Cardiac fibroblast (primary cell): Measurements from ENCODE around the gene SNX12.
A peak's percentile ranks its signal among the peaks of the same experiment; 100 is the strongest.

Experiments used
- DNase-seq, 2 donors: peaks; one replicate each; pipeline versions ENCODE4 v3.0.0 to v3.0.0-alpha.2; 2010; ENCODE audit warnings: low read depth in 2 of 2
- H3K4me3 ChIP-seq, 2 donors: replicated peaks in 1 of 2; 1 replicate in 1 of 2; 2 replicates in 1 of 2; pipeline ENCODE4 v1.5.1; 2011; ENCODE audit warnings: low read depth in 2 of 2, low read length in 2 of 2, mild to moderate bottlenecking in 2 of 2, moderate library complexity in 1 of 2
- CTCF ChIP-seq: IDR thresholded peaks from one replicate; pipeline ENCODE4 v1.5.1; 2011; ENCODE audit warnings: low read depth, mild to moderate bottlenecking, low read length, inconsistent platforms

Gene SNX12

GRCh38 chrX:71017396-71017939 lies 50.7 kb downstream of the SNX12 start:
- DNase-seq = peak in 1 of 2 donors; percentile 6
- H3K4me3 ChIP-seq = no peak overlapping the region
- no peak for TF ChIP-seq CTCF
